GM12874 (cell line): Measurements from ENCODE around the gene SHISA6.

Experiments
- CTCF ChIP-seq: IDR thresholded peaks from 2 replicates; pipeline ENCODE4 v1.5.1; 2011; ENCODE audit warnings: low read depth, mild to moderate bottlenecking, control low read depth, low read length, moderate library complexity; ENCODE audit not compliant: insufficient read depth

The SHISA6 gene

DNA sequence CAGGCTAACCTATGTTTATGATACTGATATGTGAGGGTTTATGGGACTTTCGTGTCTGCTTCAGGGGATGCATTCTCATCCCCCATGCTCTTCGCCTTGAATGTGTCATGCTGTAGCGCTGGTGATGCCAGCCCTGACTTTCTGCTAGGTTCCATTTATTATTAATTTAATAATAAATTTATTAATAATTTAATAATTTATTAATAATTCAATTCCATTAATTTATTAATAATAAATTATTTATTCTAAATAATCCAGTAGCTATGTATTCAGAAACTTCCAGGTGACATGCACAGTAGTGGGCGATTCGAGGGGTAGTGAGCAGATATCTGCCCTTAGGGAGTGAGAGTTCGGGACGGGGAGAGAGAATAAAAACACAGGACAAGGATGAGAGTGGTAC, 49.8 kb downstream of the SHISA6 start:
- TF ChIP-seq CTCF = no peak

DNA sequence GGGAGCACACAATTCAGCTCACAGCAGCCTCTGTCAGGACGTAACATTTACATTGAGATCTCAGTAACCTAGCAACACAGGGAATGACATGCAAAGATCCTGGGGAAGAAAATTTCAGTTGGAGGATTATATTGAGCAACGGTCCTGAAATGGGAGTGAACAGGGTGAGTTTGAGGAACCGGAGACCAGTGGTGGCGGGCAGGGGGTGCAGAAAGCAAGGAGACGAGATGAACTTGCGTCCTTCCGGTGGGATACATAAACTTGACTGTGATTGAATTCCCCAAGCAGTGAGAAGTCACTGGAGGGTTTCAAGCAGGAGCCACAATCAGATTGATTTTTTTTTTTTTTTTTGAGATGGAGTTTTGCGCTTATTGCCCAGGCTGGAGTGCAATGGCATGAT, 51.5 kb downstream of the SHISA6 start:
- TF ChIP-seq CTCF = no peak

DNA sequence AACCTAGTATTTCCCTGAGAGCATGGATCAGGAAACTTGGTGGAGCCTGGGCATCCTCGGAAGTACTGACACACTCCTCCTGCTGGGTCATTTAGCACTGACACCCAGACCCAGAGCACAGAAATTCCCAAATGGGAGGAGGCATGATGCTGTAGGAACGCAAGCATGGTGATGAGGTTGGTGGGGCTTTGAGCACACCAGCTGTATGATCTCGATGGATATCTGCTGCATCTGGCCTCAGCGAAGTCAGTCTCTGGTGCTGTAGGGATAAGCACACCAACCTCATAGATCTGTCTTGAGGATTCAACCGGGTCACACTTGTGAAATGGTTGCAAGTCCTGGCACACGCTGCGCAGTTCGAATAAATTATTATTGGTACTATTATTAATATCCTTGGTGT, 52.5 kb downstream of the SHISA6 start:
- TF ChIP-seq CTCF = no peak

DNA sequence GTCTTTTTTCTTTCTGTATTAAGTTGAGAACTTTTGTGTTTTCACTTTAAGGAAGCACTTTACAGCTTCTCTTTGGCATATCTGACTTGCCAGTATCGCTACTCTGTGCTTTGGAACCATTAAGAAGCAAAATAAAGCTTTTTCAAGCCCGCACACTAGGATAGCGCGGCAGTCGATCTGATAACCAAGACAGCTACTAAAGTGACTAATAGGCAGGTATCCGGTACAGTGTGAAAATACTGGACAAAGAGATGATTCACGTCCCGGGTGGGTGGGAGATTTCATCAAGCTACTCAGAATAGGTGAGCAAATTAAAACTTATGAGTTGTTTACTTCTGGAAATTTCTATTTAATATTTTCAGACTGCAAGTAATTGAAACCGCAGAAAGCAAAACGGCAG, 53.8 kb downstream of the SHISA6 start:
- no peak for TF ChIP-seq CTCF

DNA sequence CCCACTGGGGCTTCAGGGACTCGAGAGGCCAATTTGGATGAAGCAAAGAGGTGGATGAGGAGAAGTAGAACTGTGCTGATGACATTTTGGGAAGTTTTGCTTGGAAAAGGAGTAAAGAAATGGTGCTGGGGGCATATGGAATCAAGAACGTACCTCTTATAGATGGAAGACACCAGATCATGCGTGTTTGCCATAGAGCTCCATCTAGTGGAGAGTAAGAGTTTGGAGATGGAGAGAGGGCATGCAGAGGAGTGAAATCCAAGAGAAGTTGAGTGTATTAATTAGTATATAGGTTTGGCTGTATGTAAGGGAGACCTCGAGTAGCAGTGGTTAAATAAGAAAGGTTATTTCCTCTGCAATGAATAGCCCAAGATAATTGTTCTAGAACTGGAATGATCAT, 56.0 kb downstream of the SHISA6 start:
- TF ChIP-seq CTCF = peak; percentile 24; the same call in 1 of the 2 replicates

GRCh38 chr17:11298401-11298800, 57.4 kb downstream of the SHISA6 start:
- TF ChIP-seq CTCF = no peak

DNA sequence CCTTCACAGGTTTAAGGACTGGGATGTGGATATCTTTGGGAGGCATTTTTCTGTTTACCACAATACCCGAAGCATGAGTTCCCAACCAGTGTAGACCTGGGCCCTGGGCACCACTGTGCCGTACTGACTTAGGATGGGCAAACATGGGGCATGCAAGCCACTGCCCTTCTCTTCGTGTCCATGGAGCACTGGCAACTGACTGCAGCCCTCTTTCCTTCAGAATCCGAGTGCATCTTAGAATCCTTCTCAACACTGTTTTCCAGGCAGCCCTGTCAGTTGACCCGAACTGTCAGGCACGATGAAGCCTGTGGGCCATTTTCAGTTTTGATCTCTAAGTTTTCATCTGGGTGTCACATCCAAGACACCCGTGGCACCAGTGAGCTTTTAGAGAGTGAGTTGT, 59.2 kb downstream of the SHISA6 start:
- no peak for TF ChIP-seq CTCF

GRCh38 chr17:11300738-11301137, 59.7 kb downstream of the SHISA6 start:
- TF ChIP-seq CTCF = no peak
